ENCODE data around the gene PLXND1.

DNA sequence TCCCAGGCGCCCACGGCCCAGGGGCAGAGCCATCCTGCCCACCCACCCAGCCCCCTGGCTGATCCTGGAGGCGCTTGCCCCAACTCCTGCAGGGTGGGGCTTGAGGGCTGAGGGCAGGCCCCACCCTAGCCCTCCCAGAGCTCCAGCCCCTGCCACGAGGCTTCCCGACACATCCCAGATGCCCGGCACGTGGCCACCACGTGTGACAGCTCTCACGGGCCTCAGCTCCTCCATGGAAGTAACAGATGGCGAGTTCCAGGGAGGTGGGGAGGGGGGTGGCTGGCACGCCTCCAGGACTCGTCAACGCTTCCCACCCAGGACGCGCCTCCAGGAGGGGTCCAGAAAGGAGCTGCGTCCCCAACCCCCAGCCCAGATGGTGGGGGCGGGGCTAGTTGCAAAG is 29.1 kb downstream of the PLXND1 start:
- no peak for TF ChIP-seq CTCF (IDR thresholded peaks at IDR 0.05)
- no peak for TF ChIP-seq POLR2A (IDR thresholded peaks at IDR 0.05)

Measured in adrenal gland (tissue), 5 donors.